Cardiac muscle cell (in vitro differentiated cells and primary cell): Measurements from ENCODE around the gene ZNF32. TPM values are rescaled to one million over a fixed set of nuclear protein-coding genes. Genes with fewer than 3 reads are reported as not detected.

Source experiments
- DNase-seq, 2 donors: peaks; one replicate each; pipeline versions ENCODE4 v3.0.0 to v3.0.0-alpha.2; 2010 to 2017; ENCODE audit warnings: low read depth in 1 of 2, low spot score in 1 of 2
- H3K27ac ChIP-seq: fragments of 200-600 bp; sonication (generic); 2 replicates; pipeline ENCODE4 v1.5.1; 2016
- H3K27me3 ChIP-seq: fragments of 200-600 bp; sonication (generic); 2 replicates; pipeline ENCODE4 v1.6.0; 2016; ENCODE audit warnings: control low read depth
- H3K36me3 ChIP-seq: fragments of 200-600 bp; sonication (generic); 2 replicates; pipeline ENCODE4 v1.5.1; 2016; ENCODE audit warnings: control low read depth
- H3K4me1 ChIP-seq: fragments of 200-600 bp; sonication (generic); 2 replicates; pipeline ENCODE4 v1.8.1; 2017; ENCODE audit warnings: low read depth, mild to moderate bottlenecking, mixed run types
- H3K4me3 ChIP-seq: fragments of 200-600 bp; sonication (generic); 2 replicates; pipeline ENCODE4 v1.5.1; 2016; ENCODE audit warnings: mild to moderate bottlenecking
- H3K9me3 ChIP-seq: fragments of 200-600 bp; sonication (generic); 2 replicates; pipeline ENCODE4 v1.5.1; 2017; ENCODE audit warnings: low read depth, mild to moderate bottlenecking, control low read depth
- polyA plus RNA-seq: library from polyadenylated mRNA; unstranded; fragments of >200 nt; fragmentation: Nextera tagmentation; extraction: Ambion mirVana; gene quantifications from 2 replicates; pipeline ENCODE4 v1.2.1, GENCODE V29; 2016
- total RNA-seq: library from RNA; depleted of rRNA; stranded (reverse); fragments of >200 nt; gene quantifications from 2 replicates; pipeline ENCODE4 v1.2.3, GENCODE V29; 2016
- TF ChIP-seq, protein P1 (sequence below): IDR thresholded peaks from 2 replicates; pipeline ENCODE4 v1.5.1; 2012; ENCODE audit warnings: low read depth, mild to moderate bottlenecking, low read length

Gene ZNF32
- total and polyA plus RNA-seq, 2 experiments from 2014 or later, result 32.0 to 55.7 TPM

DNA sequence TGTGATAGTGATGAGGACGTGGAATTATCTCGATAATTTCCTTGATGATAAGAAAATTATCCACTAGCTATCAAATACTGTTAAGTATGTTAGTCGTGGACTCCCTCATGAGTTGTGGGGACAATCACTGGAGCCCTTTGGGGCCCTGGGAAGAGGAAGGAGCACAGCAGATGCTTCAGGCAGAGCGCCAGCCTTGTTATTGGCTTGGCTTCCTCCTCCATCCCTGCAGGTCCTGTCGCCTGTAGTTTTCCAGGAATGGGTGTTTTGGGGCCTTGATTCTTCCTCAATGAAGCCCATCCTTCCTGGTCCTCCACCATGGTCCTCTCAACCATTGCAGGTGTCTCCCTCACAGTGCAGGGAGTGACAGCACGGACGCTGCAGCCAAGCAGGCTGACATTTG lies 32.5 kb upstream of the ZNF32 start:
- Histone ChIP-seq H3K36me3 (no peaks in the 10 kb centered on the region), H3K4me1 (no peaks in the 10 kb centered on the region), H3K9me3 (no peaks in the 10 kb centered on the region), H3K27me3 (peaks cover 4% of the 10 kb centered on the region), H3K4me3 (no peak overlapping the region), H3K27ac (no peak overlapping the region)
- TF ChIP-seq, protein P1, sequence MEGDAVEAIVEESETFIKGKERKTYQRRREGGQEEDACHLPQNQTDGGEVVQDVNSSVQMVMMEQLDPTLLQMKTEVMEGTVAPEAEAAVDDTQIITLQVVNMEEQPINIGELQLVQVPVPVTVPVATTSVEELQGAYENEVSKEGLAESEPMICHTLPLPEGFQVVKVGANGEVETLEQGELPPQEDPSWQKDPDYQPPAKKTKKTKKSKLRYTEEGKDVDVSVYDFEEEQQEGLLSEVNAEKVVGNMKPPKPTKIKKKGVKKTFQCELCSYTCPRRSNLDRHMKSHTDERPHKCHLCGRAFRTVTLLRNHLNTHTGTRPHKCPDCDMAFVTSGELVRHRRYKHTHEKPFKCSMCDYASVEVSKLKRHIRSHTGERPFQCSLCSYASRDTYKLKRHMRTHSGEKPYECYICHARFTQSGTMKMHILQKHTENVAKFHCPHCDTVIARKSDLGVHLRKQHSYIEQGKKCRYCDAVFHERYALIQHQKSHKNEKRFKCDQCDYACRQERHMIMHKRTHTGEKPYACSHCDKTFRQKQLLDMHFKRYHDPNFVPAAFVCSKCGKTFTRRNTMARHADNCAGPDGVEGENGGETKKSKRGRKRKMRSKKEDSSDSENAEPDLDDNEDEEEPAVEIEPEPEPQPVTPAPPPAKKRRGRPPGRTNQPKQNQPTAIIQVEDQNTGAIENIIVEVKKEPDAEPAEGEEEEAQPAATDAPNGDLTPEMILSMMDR, result no peak
- DNase-seq, result no peak

DNA sequence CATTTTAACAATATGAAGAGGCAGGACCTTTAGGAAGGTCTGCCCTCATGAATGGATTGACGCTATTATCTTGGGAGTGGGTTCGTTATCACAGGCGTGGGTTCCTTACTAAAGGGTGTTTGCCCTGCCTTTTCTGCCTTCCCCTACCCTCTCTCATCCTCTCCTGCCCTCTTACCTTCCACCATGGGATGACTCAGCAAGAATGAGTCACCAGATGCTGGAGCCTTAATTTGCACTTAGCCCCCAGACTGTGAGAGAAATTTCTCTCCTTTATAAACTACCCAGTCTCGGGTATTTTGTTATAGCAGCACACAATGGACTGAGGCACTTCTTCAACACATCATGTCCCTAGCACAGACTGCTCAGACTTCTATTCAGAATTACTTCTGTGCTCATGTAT lies 31.4 kb upstream of the ZNF32 start:
- Histone ChIP-seq H3K36me3 (no peaks in the 10 kb centered on the region), H3K27ac (no peak overlapping the region), H3K9me3 (no peaks in the 10 kb centered on the region), H3K4me1 (no peaks in the 10 kb centered on the region), H3K4me3 (no peak overlapping the region), H3K27me3 (peaks cover 4% of the 10 kb centered on the region)
- TF ChIP-seq, protein P1, result no peak
- peak in 1 of 2 donors; percentile 40 for DNase-seq

DNA sequence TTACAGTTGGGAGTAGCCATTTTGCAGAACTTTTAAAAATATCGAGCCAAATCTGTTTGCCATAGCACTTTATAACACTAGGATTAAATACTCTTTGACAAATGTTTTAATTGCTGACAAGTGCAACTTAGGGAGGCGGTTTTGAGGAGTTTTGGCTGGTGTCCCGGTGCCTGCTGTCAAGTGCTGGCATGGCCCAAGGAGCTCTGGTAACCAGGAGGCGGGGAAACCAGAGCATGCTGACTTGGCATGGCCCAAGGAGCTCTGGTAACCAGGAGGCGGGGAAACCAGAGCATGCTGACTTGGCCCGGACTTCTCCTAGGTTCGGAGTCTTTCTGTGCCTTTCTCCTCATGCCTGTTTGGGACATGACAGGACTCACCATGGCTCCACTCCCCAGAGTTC lies 30.8 kb upstream of the ZNF32 start:
- no peaks in the 10 kb centered on the region for H3K36me3 ChIP-seq
- no peaks in the 10 kb centered on the region for H3K9me3 ChIP-seq
- peaks cover 4% of the 10 kb centered on the region for H3K27me3 ChIP-seq
- no peaks in the 10 kb centered on the region for H3K4me1 ChIP-seq
- peak in 1 of 2 donors; percentile 45 for DNase-seq
- TF ChIP-seq, protein P1, result no peak
- H3K27ac ChIP-seq, result no peak overlapping the region
- H3K4me3 ChIP-seq, result no peak overlapping the region

DNA sequence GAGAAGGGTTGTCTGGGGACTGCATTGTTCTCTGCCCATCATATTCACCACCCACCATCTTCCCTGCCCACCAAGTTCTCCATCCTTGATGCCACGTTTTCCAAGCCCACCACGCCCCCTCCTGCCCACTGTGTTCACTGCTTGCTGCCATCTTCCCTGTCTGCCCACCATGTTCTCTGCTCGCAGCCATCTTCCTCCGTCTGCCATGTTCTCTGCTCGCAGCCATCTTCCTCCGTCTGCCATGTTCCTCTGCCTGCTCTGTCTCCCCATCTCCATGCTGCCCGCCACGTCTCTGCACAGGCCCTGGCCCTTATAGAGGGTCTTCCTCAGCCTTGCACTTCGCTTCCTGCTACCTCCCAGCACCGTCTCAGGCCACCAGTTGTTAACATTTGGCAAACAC lies 30.0 kb upstream of the ZNF32 start:
- TF ChIP-seq, protein P1, result no peak
- Histone ChIP-seq H3K4me3 (no peak overlapping the region), H3K36me3 (no peaks in the 10 kb centered on the region), H3K27ac (no peak overlapping the region), H3K27me3 (peaks cover 4% of the 10 kb centered on the region), H3K4me1 (no peaks in the 10 kb centered on the region), H3K9me3 (no peaks in the 10 kb centered on the region)
- no peak for DNase-seq

DNA sequence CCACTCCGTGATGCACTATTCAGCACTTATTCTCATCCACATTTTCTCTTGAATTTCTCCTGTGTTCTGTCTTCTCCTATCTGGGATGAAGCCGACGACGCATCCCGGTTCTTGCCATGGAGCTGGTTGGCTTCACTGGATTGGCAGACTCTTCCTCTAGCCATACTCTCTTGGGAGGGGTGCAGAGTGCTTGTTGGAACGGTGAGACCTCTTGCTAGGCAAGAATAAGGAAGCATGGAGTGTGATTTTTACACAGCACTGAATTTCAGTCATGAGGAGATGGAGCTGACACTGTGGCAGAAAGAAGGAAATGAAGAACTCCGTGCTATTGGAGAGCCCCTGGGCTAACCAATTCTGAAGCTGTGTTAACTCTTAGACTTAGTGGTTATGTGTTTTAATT lies 28.2 kb upstream of the ZNF32 start:
- H3K27ac ChIP-seq, result no peak overlapping the region

More for the DNA sequence above, 28.2 kb upstream of the ZNF32 start:
- no peaks in the 10 kb centered on the region for H3K4me1 ChIP-seq
- H3K4me3 ChIP-seq, result no peak overlapping the region
- no peaks in the 10 kb centered on the region for H3K9me3 ChIP-seq
- DNase-seq, result no peak
- TF ChIP-seq, protein P1, result no peak
- no peaks in the 10 kb centered on the region for H3K36me3 ChIP-seq
- peaks cover 4% of the 10 kb centered on the region for H3K27me3 ChIP-seq
